WTC11 (cell line): ENCODE data around the gene PPA2. TPM values are rescaled to one million over a fixed set of nuclear protein-coding genes. Genes with fewer than 3 reads are reported as not detected.

ENCODE experiments used
- ATAC-seq: fragments of 200-7000 bp; cut with Tn5 transposase; 2 replicates; pipeline ENCODE4 v1.10.0; 2021; ENCODE audit warnings: mild to moderate bottlenecking, moderate library complexity
- CTCF ChIA-PET: fragments of 300-600 bp; sonication (Branson Sonifier 250); formaldehyde crosslinking; loops from one replicate; lab custom pipeline; 2021; ENCODE audit warnings: antibody characterized with exemption; lab: Charles Lee
- POLR2A ChIA-PET: fragments of 350-600 bp; sonication (Branson Sonifier 250); formaldehyde crosslinking; loops from one replicate; lab custom pipeline; 2021; ENCODE audit warnings: antibody characterized with exemption; lab: Charles Lee
- DNase-seq: peaks from one replicate; pipeline ENCODE4 v3.0.0; 2021; ENCODE audit warnings: low spot score
- H3K27ac Mint-ChIP-seq: 2 replicates; pipeline ENCODE4 v1.8.0; 2021; ENCODE audit warnings: mixed read lengths
- H3K27me3 Mint-ChIP-seq: 2 replicates; pipeline ENCODE4 v1.8.0; 2021; ENCODE audit warnings: low read depth, mild to moderate bottlenecking, moderate library complexity, mixed read lengths
- H3K36me3 Mint-ChIP-seq: 2 replicates; pipeline ENCODE4 v1.8.0; 2021; ENCODE audit warnings: mixed read lengths
- H3K4me1 Mint-ChIP-seq: 2 replicates; pipeline ENCODE4 v1.8.0; 2022; ENCODE audit warnings: mixed read lengths
- H3K4me3 Mint-ChIP-seq: 2 replicates; pipeline ENCODE4 v1.8.0; 2021; ENCODE audit warnings: mild to moderate bottlenecking, moderate library complexity, mixed read lengths
- H3K9me3 Mint-ChIP-seq: 2 replicates; pipeline ENCODE4 v1.8.0; 2021; ENCODE audit warnings: mixed read lengths
- E2F1 ChIP-seq: sonication (generic); formaldehyde crosslinking; IDR thresholded peaks from 2 replicates; pipeline ENCODE4 v1.8.0; 2022; ENCODE audit warnings: mild to moderate bottlenecking, missing genetic modification reagents
- ETV6 ChIP-seq: sonication (generic); formaldehyde crosslinking; IDR thresholded peaks from 2 replicates; pipeline ENCODE4 v1.8.1; 2022; ENCODE audit warnings: mild to moderate bottlenecking, missing genetic modification reagents
- FOXP4 ChIP-seq: sonication (generic); formaldehyde crosslinking; IDR thresholded peaks from 2 replicates; pipeline ENCODE4 v1.8.0; 2022; ENCODE audit warnings: mild to moderate bottlenecking, missing genetic modification reagents
- GRHL2 ChIP-seq: fragments of 250-450 bp; sonication (Bioruptor Pico); IDR thresholded peaks from 2 replicates; pipeline ENCODE4 v1.8.0; 2022; ENCODE audit warnings: mild to moderate bottlenecking, moderate library complexity; ENCODE audit not compliant: insufficient replicate concordance, severe bottlenecking
- JUN ChIP-seq: sonication (generic); formaldehyde crosslinking; IDR thresholded peaks from 2 replicates; pipeline ENCODE4 v1.8.0; 2023; ENCODE audit warnings: mild to moderate bottlenecking, missing genetic modification reagents
- MAX ChIP-seq: sonication (generic); formaldehyde crosslinking; IDR thresholded peaks from 2 replicates; pipeline ENCODE4 v1.8.0; 2022; ENCODE audit warnings: mild to moderate bottlenecking, missing genetic modification reagents
- NFATC4 ChIP-seq: fragments of 250-450 bp; sonication (Bioruptor Pico); IDR thresholded peaks from 2 replicates; pipeline ENCODE4 v1.9.0; 2021; ENCODE audit warnings: mild to moderate bottlenecking
- NFE2L1 ChIP-seq: sonication (generic); formaldehyde crosslinking; IDR thresholded peaks from 2 replicates; pipeline ENCODE4 v1.8.1; 2023; ENCODE audit warnings: missing genetic modification reagents
- NR2C2 ChIP-seq: sonication (generic); formaldehyde crosslinking; IDR thresholded peaks from 2 replicates; pipeline ENCODE4 v1.8.0; 2022; ENCODE audit warnings: mild to moderate bottlenecking, missing genetic modification reagents
- PREB ChIP-seq: sonication (generic); formaldehyde crosslinking; IDR thresholded peaks from 2 replicates; pipeline ENCODE4 v1.8.1; 2022; ENCODE audit warnings: mild to moderate bottlenecking, missing genetic modification reagents, moderate library complexity, borderline replicate concordance
- total RNA-seq: library from RNA; stranded (reverse); gene quantifications from 3 replicates; pipeline ENCODE4 v1.2.3, GENCODE V29; 2021
- TF ChIP-seq, protein P1 (sequence below): sonication (generic); formaldehyde crosslinking; IDR thresholded peaks from 2 replicates; pipeline ENCODE4 v1.8.1; 2023; ENCODE audit warnings: mild to moderate bottlenecking, missing genetic modification reagents, borderline replicate concordance
- TF ChIP-seq, protein P2 (sequence below): fragments of 250-450 bp; sonication (Bioruptor Pico); conservative IDR thresholded peaks from 2 replicates; pipeline ENCODE4 v1.9.0; 2021; ENCODE audit warnings: mild to moderate bottlenecking
- TF ChIP-seq, protein P3 (sequence below): fragments of 250-450 bp; sonication (Bioruptor Pico); IDR thresholded peaks from 2 replicates; pipeline ENCODE4 v1.9.0; 2021; ENCODE audit warnings: mild to moderate bottlenecking

PPA2 gene
- total RNA-seq, 1 experiment from 2014 or later: 50.8 TPM

DNA sequence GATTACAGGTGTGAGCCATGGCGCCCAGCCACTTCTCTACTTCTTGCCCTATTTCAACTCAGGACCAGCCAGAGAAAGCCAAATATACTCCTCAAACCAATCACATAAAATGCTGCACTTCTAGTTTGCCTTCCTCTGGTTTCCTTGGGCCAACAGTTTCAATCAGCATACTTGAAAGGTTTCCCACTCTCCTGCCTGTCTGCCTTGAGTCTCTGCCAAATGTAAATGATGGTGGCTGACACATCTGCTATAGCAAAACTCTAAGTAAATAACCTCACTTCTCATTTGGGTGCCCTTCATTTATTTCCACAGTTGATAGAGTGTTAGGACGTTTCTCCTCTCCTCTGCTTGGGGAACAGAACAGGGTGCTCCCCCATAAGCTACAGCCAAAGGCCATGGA is 36.4 kb upstream of the PPA2 start (continued):
- TF ChIP-seq, protein P1, sequence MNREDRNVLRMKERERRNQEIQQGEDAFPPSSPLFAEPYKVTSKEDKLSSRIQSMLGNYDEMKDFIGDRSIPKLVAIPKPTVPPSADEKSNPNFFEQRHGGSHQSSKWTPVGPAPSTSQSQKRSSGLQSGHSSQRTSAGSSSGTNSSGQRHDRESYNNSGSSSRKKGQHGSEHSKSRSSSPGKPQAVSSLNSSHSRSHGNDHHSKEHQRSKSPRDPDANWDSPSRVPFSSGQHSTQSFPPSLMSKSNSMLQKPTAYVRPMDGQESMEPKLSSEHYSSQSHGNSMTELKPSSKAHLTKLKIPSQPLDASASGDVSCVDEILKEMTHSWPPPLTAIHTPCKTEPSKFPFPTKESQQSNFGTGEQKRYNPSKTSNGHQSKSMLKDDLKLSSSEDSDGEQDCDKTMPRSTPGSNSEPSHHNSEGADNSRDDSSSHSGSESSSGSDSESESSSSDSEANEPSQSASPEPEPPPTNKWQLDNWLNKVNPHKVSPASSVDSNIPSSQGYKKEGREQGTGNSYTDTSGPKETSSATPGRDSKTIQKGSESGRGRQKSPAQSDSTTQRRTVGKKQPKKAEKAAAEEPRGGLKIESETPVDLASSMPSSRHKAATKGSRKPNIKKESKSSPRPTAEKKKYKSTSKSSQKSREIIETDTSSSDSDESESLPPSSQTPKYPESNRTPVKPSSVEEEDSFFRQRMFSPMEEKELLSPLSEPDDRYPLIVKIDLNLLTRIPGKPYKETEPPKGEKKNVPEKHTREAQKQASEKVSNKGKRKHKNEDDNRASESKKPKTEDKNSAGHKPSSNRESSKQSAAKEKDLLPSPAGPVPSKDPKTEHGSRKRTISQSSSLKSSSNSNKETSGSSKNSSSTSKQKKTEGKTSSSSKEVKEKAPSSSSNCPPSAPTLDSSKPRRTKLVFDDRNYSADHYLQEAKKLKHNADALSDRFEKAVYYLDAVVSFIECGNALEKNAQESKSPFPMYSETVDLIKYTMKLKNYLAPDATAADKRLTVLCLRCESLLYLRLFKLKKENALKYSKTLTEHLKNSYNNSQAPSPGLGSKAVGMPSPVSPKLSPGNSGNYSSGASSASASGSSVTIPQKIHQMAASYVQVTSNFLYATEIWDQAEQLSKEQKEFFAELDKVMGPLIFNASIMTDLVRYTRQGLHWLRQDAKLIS (CRISPR knock-in tag): no peak
- TF ChIP-seq, protein P2, sequence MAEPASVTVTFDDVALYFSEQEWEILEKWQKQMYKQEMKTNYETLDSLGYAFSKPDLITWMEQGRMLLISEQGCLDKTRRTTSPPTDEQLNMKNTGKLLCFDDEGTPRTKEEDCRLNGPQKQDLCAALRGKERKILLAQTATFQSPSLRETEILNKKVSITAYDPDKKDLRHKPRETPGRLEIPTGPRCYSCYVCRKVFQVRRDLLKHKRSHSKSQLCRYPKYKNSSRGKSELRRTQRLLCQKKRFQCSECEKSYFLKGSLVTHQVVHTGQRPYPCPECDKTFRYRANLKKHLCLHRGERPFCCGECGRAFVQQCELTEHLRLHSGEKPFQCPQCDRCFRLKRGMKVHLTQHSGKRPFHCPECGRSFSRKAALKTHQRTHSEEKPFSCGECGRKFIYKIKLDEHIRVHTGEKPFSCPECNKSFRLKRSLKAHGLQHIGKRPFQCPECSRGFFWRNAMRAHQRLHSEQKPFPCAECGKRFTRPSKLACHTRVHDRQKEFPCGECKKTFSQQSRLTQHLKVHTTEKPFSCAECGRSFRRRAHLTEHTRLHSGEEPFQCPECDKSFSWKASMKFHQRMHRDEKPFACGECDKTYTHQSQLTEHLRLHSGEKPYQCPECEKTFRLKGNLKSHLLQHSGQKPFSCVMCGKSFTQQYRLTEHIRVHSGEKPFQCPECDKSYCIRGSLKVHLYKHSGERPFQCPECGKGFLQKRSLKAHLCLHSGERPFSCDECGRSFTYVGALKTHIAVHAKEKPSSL (CRISPR knock-in tag): no peak

GRCh38 chr4:105509714-105510113 is 35.9 kb upstream of the PPA2 start:
- peaks cover 26% of the 10 kb centered on the region for H3K9me3 Mint-ChIP-seq
- ChIA-PET CTCF (no interaction called here), POLR2A (no interaction called here)
- no peaks in the 10 kb centered on the region for H3K4me1 Mint-ChIP-seq
- H3K27ac Mint-ChIP-seq: no peak overlapping the region
- TF ChIP-seq PREB (CRISPR knock-in tag) (no peak), GRHL2 (CRISPR knock-in tag) (no peak), NFE2L1 (CRISPR knock-in tag) (no peak), ETV6 (CRISPR knock-in tag) (no peak), JUN (CRISPR knock-in tag) (no peak), FOXP4 (no peak), NFATC4 (no peak), E2F1 (CRISPR knock-in tag) (no peak), MAX (CRISPR knock-in tag) (no peak), NR2C2 (CRISPR knock-in tag) (no peak)
- TF ChIP-seq, protein P3, sequence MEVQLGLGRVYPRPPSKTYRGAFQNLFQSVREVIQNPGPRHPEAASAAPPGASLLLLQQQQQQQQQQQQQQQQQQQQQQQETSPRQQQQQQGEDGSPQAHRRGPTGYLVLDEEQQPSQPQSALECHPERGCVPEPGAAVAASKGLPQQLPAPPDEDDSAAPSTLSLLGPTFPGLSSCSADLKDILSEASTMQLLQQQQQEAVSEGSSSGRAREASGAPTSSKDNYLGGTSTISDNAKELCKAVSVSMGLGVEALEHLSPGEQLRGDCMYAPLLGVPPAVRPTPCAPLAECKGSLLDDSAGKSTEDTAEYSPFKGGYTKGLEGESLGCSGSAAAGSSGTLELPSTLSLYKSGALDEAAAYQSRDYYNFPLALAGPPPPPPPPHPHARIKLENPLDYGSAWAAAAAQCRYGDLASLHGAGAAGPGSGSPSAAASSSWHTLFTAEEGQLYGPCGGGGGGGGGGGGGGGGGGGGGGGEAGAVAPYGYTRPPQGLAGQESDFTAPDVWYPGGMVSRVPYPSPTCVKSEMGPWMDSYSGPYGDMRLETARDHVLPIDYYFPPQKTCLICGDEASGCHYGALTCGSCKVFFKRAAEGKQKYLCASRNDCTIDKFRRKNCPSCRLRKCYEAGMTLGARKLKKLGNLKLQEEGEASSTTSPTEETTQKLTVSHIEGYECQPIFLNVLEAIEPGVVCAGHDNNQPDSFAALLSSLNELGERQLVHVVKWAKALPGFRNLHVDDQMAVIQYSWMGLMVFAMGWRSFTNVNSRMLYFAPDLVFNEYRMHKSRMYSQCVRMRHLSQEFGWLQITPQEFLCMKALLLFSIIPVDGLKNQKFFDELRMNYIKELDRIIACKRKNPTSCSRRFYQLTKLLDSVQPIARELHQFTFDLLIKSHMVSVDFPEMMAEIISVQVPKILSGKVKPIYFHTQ: no peak
- TF ChIP-seq, protein P2 (CRISPR knock-in tag): no peak
- no peak overlapping the region for H3K4me3 Mint-ChIP-seq
- no peaks in the 10 kb centered on the region for H3K36me3 Mint-ChIP-seq
- DNase-seq (no peak), ATAC-seq (no peak)
- no peaks in the 10 kb centered on the region for H3K27me3 Mint-ChIP-seq
